GM19372 (cell line): ENCODE results near the gene TM9SF1.
A peak's percentile ranks its signal among the peaks of the same experiment; 100 is the strongest.

Experiments
- ATAC-seq: cut with Tn5 transposase; IDR thresholded peaks from one replicate; pipeline ENCODE4 v1.9.1; 2021; ENCODE audit warnings: mild to moderate bottlenecking, low read depth, moderate library complexity; ENCODE audit not compliant: unreplicated experiment

TM9SF1 gene

GRCh38 chr14:24198814-24199524 is 3.7 kb upstream of the TM9SF1 start:
- no peak for ATAC-seq

GRCh38 chr14:24197056-24197450 is 1.8 kb upstream of the TM9SF1 start:
- no peak for ATAC-seq

- no peak for ATAC-seq
These were observed 1.1 kb upstream of the TM9SF1 start for GRCh38 chr14:24196071-24197055.

GRCh38 chr14:24194873-24195185 is 412 bp downstream of the TM9SF1 start:
- no peak for ATAC-seq

GRCh38 chr14:24194186-24194872 is 912 bp downstream of the TM9SF1 start:
- ATAC-seq = no peak

- no peak for ATAC-seq
These were observed 2.3 kb downstream of the TM9SF1 start for GRCh38 chr14:24192933-24193332.

GRCh38 chr14:24190416-24190815 is 4.8 kb downstream of the TM9SF1 start:
- ATAC-seq = no peak

GRCh38 chr14:24189460-24189859 is 5.8 kb downstream of the TM9SF1 start:
- ATAC-seq = no peak

- ATAC-seq = no peak
These were observed 6.2 kb downstream of the TM9SF1 start for GRCh38 chr14:24189059-24189375.

- peak; percentile 97 for ATAC-seq
These were observed 6.8 kb downstream of the TM9SF1 start, which contains the start of gene IPO4 for GRCh38 chr14:24188251-24189058. IPO4 (minus strand) TSS chr14:24188816; CDS start chr14:24188787, 29 bp downstream.

GRCh38 chr14:24187539-24187915 is 7.7 kb downstream of the TM9SF1 start:
- no peak for ATAC-seq

GRCh38 chr14:24186831-24187538 is 8.3 kb downstream of the TM9SF1 start:
- no peak for ATAC-seq

GRCh38 chr14:24185741-24186140 is 9.5 kb downstream of the TM9SF1 start:
- no peak for ATAC-seq

GRCh38 chr14:24185026-24185425 is 10.2 kb downstream of the TM9SF1 start:
- ATAC-seq = no peak

GRCh38 chr14:24184104-24184970 is 10.9 kb downstream of the TM9SF1 start:
- no peak for ATAC-seq

GRCh38 chr14:24183014-24183481 is 12.2 kb downstream of the TM9SF1 start:
- ATAC-seq = no peak

GRCh38 chr14:24182110-24182882 is 12.9 kb downstream of the TM9SF1 start:
- ATAC-seq = no peak
